Endodermal cell (in vitro differentiated cells): ENCODE measurements around the gene EPN3. TPM values are rescaled to one million over a fixed set of nuclear protein-coding genes. Genes with fewer than 3 reads are reported as not detected.

Source experiments
- DNase-seq: peaks from one replicate; pipeline ENCODE4 v3.0.0-alpha.2; 2017
- H3K27ac ChIP-seq: 2 replicates; pipeline ENCODE4 v1.5.1; 2013; ENCODE audit warnings: mild to moderate bottlenecking, low read depth, low read length, moderate library complexity
- H3K27me3 ChIP-seq: 2 replicates; pipeline ENCODE4 v1.6.1; 2013; ENCODE audit warnings: mild to moderate bottlenecking, low read length, moderate library complexity; ENCODE audit not compliant: insufficient read depth, control insufficient read depth, poor library complexity, severe bottlenecking
- H3K36me3 ChIP-seq: 2 replicates; pipeline ENCODE4 v1.7.0; 2013; ENCODE audit warnings: mild to moderate bottlenecking, low read length, moderate library complexity; ENCODE audit not compliant: control insufficient read depth, insufficient read depth
- H3K4me1 ChIP-seq: one replicate; pipeline ENCODE4 v1.7.0; 2013; ENCODE audit warnings: low read length; ENCODE audit not compliant: control insufficient read depth, insufficient read depth
- H3K4me3 ChIP-seq: 2 replicates; pipeline ENCODE4 v1.5.1; 2013; ENCODE audit warnings: mild to moderate bottlenecking, low read length, moderate library complexity
- H3K9ac ChIP-seq: 2 replicates; pipeline ENCODE4 v1.6.1; 2013; ENCODE audit warnings: mild to moderate bottlenecking, low read length, moderate library complexity; ENCODE audit not compliant: poor library complexity, severe bottlenecking; ENCODE audit errors: extremely low read depth
- H3K9me3 ChIP-seq: 2 replicates; pipeline ENCODE4 v1.6.1; 2013; ENCODE audit warnings: mild to moderate bottlenecking, low read length, moderate library complexity; ENCODE audit not compliant: control insufficient read depth
- H3K27ac Mint-ChIP-seq: 2 replicates; pipeline ENCODE4 v1.8.0; 2020; ENCODE audit warnings: mixed read lengths
- H3K27me3 Mint-ChIP-seq: 2 replicates; pipeline ENCODE4 v1.8.0; 2021; ENCODE audit warnings: mild to moderate bottlenecking, mixed read lengths; ENCODE audit not compliant: insufficient read depth
- H3K36me3 Mint-ChIP-seq: 2 replicates; pipeline ENCODE4 v1.8.0; 2020; ENCODE audit warnings: low read depth, mixed read lengths
- H3K4me1 Mint-ChIP-seq: 2 replicates; pipeline ENCODE4 v1.8.0; 2020; ENCODE audit warnings: mixed read lengths
- H3K4me3 Mint-ChIP-seq: 2 replicates; pipeline ENCODE4 v1.8.0; 2020; ENCODE audit warnings: mild to moderate bottlenecking, moderate library complexity, mixed read lengths
- H3K9me3 Mint-ChIP-seq: 2 replicates; pipeline ENCODE4 v1.8.0; 2020; ENCODE audit warnings: mild to moderate bottlenecking, mixed read lengths
- WGBS, 2 experiments: methylation state at CpG; one replicate each; pipeline versions ENCODE4 v1.1.5 to v1.1.7; 2013; ENCODE audit warnings: missing lambda C conversion rate in 2 of 2, mixed read lengths in 1 of 2; ENCODE audit not compliant: insufficient coverage in 1 of 2, insufficient read length in 1 of 2; 5-methylcytosine and 5-hydroxymethylcytosine counted together
- total RNA-seq, 2 donors: library from RNA; stranded (reverse); fragmentation: NEBNext Ultra II Directional in 1 of 2; extraction: Animal tissue kit (Norgen Biotek cat#: 25700) in 1 of 2; gene quantifications; 2 replicates in 1 of 2; 3 replicates in 1 of 2; pipeline ENCODE4 v1.2.1, GENCODE V29; 2021
- TF ChIP-seq, protein P1 (sequence below): fragments of 200-600 bp; sonication (generic); conservative IDR thresholded peaks from 2 replicates; pipeline ENCODE4 v1.5.0; 2021; ENCODE audit warnings: antibody characterized with exemption, mild to moderate bottlenecking

EPN3 gene
- total RNA-seq, 2 donors from 2014 or later, result 0.66 TPM; not detected in 1

DNA sequence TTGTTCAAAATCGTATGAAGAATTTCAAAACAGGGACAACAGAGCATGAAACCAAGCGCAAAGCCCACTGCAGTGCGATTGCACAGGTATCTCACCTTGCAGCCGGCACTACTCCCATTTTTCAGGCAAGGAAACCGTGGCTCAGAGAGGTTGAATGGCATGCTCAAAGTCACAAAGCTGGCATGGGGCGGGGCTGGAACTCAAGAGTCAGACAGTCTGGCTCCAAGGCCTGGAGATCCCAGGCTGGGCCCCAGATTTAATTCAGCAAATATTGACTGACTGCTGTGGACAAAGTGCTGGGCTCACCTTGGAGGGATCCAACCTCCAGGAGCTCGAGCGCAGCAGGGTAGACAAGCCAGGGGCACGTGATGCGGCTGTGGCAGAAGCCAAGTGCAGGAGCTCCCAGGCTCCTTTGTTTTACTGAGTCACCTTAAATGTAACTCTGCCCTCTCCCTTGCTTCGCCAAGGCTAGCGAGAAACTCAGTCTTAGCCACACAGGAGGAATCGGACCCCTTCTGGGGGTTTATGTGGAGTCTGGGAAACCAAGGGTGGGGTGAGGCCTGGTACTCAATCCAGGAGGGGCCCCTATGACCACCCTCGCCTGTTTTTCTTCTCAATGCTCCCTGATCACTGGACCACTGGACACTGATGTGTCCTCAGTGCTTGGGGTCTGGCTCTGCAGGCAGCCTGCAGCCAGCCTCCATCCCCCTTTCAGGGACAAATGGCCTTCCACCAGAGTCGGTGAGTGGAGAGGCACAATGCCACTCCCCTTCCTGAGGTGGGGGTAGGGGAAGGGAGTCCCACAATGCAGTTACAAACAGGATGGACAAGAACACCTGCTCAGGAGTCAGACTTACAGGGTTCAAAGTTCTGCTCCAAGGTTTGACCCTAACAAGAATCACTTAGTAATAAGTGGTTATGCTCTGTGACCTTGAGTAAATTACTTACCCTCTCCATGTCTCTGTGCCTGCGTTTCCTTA, 10.6 kb downstream of the EPN3 start:
- Histone ChIP-seq H3K36me3 (no peaks in the 10 kb centered on the region), H3K4me1 (peaks cover 13% of the 10 kb centered on the region), H3K27me3 (no peaks in the 10 kb centered on the region), H3K27ac (peak overlapping the region; percentile 85), H3K4me3 (peak overlapping the region; percentile 84), H3K9ac (no peak overlapping the region), H3K9me3 (no peaks in the 10 kb centered on the region)
- Mint-ChIP-seq H3K27me3 (peaks cover 23% of the 10 kb centered on the region), H3K36me3 (no peaks in the 10 kb centered on the region), H3K9me3 (no peaks in the 10 kb centered on the region), H3K4me3 (peak overlapping the region; percentile 69), H3K4me1 (peaks cover 10% of the 10 kb centered on the region), H3K27ac (peak overlapping the region; percentile 67)
- DNase-seq, result peak; percentile 60
- TF ChIP-seq, protein P1, sequence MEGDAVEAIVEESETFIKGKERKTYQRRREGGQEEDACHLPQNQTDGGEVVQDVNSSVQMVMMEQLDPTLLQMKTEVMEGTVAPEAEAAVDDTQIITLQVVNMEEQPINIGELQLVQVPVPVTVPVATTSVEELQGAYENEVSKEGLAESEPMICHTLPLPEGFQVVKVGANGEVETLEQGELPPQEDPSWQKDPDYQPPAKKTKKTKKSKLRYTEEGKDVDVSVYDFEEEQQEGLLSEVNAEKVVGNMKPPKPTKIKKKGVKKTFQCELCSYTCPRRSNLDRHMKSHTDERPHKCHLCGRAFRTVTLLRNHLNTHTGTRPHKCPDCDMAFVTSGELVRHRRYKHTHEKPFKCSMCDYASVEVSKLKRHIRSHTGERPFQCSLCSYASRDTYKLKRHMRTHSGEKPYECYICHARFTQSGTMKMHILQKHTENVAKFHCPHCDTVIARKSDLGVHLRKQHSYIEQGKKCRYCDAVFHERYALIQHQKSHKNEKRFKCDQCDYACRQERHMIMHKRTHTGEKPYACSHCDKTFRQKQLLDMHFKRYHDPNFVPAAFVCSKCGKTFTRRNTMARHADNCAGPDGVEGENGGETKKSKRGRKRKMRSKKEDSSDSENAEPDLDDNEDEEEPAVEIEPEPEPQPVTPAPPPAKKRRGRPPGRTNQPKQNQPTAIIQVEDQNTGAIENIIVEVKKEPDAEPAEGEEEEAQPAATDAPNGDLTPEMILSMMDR, result no peak
- WGBS, 2 experiments, result 90 to 94% methylated on average over 12 to 16 of the region's 16 CpGs

DNA sequence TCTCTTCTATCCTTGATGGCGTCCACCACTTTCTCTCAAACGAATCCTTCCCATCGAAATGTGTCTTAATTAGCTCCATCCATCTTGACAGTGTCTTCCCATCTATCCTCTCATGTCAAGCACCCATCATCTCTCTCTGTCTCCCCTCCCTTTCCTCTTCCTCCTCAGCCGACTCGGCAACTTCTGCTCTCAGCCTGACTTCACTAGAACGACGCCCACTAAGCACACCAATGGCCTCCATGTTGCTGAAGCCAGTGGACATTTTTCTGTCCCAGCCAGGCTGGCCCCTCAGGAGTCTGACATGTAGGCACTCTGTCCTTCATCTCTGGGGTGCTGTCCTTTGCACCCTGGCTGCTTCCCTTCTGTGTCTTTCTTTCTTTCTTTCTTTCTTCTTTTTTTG, 12.0 kb downstream of the EPN3 start:
- no peaks in the 10 kb centered on the region for H3K9me3 ChIP-seq
- H3K36me3 ChIP-seq, result no peaks in the 10 kb centered on the region
- no peak for DNase-seq
- no peaks in the 10 kb centered on the region for H3K9me3 Mint-ChIP-seq
- TF ChIP-seq, protein P1, result no peak
- H3K27me3 Mint-ChIP-seq, result peaks cover 23% of the 10 kb centered on the region
- H3K36me3 Mint-ChIP-seq, result no peaks in the 10 kb centered on the region
- H3K27me3 ChIP-seq, result no peaks in the 10 kb centered on the region
- peaks cover 10% of the 10 kb centered on the region for H3K4me1 Mint-ChIP-seq
- no peak overlapping the region for H3K4me3 ChIP-seq
- H3K27ac Mint-ChIP-seq, result no peak overlapping the region
- H3K4me3 Mint-ChIP-seq, result no peak overlapping the region
- H3K4me1 ChIP-seq, result peaks cover 13% of the 10 kb centered on the region
- no peak overlapping the region for H3K9ac ChIP-seq
- H3K27ac ChIP-seq, result no peak overlapping the region
- 91 to 98% methylated on average over 7 of the region's 7 CpGs for WGBS, 2 experiments

DNA sequence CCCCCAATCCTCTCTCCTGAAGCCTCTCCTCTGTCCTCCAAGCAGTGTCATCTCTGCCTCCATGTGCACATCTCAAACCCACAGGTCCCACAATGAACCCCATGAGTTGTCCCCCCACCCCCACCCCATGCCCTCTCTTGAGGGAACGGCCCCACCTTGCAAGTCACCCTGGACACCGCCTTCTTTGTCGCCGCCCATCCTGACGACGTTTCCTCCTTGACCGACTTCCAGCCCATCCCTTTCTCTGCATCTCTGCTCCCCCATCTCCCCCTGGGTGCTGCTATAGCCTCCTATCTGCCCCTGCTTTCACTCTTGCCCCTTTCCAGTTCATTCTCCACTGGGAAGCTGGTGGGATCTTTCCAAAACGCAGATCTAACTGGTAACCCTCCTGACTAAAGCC, 12.8 kb downstream of the EPN3 start:
- DNase-seq, result no peak
- Histone ChIP-seq H3K27me3 (no peaks in the 10 kb centered on the region), H3K4me3 (no peak overlapping the region), H3K9ac (no peak overlapping the region), H3K27ac (no peak overlapping the region), H3K36me3 (no peaks in the 10 kb centered on the region), H3K9me3 (no peaks in the 10 kb centered on the region), H3K4me1 (peaks cover 13% of the 10 kb centered on the region)
- H3K4me3 Mint-ChIP-seq, result no peak overlapping the region
- no peak overlapping the region for H3K27ac Mint-ChIP-seq
- TF ChIP-seq, protein P1, result no peak
- no peaks in the 10 kb centered on the region for H3K9me3 Mint-ChIP-seq
- no peaks in the 10 kb centered on the region for H3K36me3 Mint-ChIP-seq
- WGBS, 2 experiments, result 74 to 79% methylated on average over 5 to 8 of the region's 8 CpGs
- H3K4me1 Mint-ChIP-seq, result peaks cover 10% of the 10 kb centered on the region
- peaks cover 23% of the 10 kb centered on the region for H3K27me3 Mint-ChIP-seq
